HCT116 (cell line): ENCODE results near the gene GRAP. TPM values are rescaled to one million over a fixed set of nuclear protein-coding genes. Genes with fewer than 3 reads are reported as not detected.

ENCODE experiments used
- ATAC-seq: fragments of 200-7000 bp; cut with Tn5 transposase; 2 replicates; pipeline ENCODE4 v1.9.1; 2020; ENCODE audit warnings: mild to moderate bottlenecking, moderate library complexity
- BruUV-seq: library from RNA; stranded (reverse); fragments of 400-500 nt; replicated peaks from 2 replicates; lab custom pipeline; 2021; lab: Mats Ljungman, UMichigan
- CTCF ChIA-PET: fragments of 300-600 bp; sonication (Branson Sonifier 250); formaldehyde crosslinking; loops from one replicate; lab custom pipeline; 2021; ENCODE audit warnings: antibody characterized with exemption; lab: Charles Lee
- POLR2A ChIA-PET: fragments of 300-600, 350-600 bp; sonication (Branson Sonifier 250); formaldehyde crosslinking; loops from one replicate; lab custom pipeline; 2021; ENCODE audit warnings: antibody characterized with exemption; lab: Charles Lee
- RAD21 ChIA-PET, 2 experiments: fragments of 300-600 bp; sonication (Branson Sonifier 250); formaldehyde crosslinking; loops; one replicate each; lab custom pipeline; 2023; ENCODE audit warnings: low total read pairs in 2 of 2; ENCODE audit not compliant: uncharacterized antibody in 2 of 2, unreplicated experiment in 2 of 2, low non-redundant PET in 1 of 2; lab: Charles Lee
- DNase-seq: peaks from one replicate; pipeline ENCODE4 v3.0.0-alpha.2; 2010; ENCODE audit warnings: low read depth, low spot score
- H2AFZ ChIP-seq: fragments of 200-600 bp; shearing (Covaris generic), sonication (generic); 2 replicates; pipeline ENCODE4 v1.6.1; 2017; ENCODE audit warnings: low read depth, mixed run types, mixed read lengths, antibody characterized with exemption, low read length; ENCODE audit not compliant: poor library complexity, severe bottlenecking
- H3K27ac ChIP-seq: 2 replicates; pipeline ENCODE4 v1.5.1; 2012; ENCODE audit warnings: low read depth, low read length
- H3K27me3 ChIP-seq: fragments of 200-600 bp; sonication (generic); 2 replicates; pipeline ENCODE4 v1.6.1; 2016; ENCODE audit warnings: mixed run types, low read length, mixed read lengths; ENCODE audit not compliant: insufficient read depth
- H3K36me3 ChIP-seq, 2 experiments: fragments of 200-500 bp in 1 of 2; fragments of 200-600 bp in 1 of 2; sonication (Bioruptor generic) in 1 of 2; sonication (generic) in 1 of 2; 2 replicates each; pipeline versions ENCODE4 v1.5.1 to v1.6.1; 2014 to 2016; ENCODE audit warnings: low read length in 2 of 2, inconsistent platforms in 1 of 2, mixed read lengths in 1 of 2, mixed run types in 1 of 2; ENCODE audit not compliant: insufficient read depth in 2 of 2, control insufficient read depth in 1 of 2
- H3K4me1 ChIP-seq, 2 experiments: fragments of 200-600 bp in 1 of 2; sonication (generic) in 1 of 2; 2 replicates each; pipeline versions ENCODE4 v1.5.1 to v1.6.1; 2012 to 2017; ENCODE audit warnings: low read length in 2 of 2, inconsistent platforms in 1 of 2, mild to moderate bottlenecking in 1 of 2, mixed read lengths in 1 of 2, mixed run types in 1 of 2, moderate library complexity in 1 of 2; ENCODE audit not compliant: insufficient read depth in 2 of 2, control insufficient read depth in 1 of 2
- H3K4me2 ChIP-seq: fragments of 200-600 bp; sonication (generic); 2 replicates; pipeline ENCODE4 v1.6.1; 2017; ENCODE audit warnings: mixed run types, low read length, mixed read lengths
- H3K4me3 ChIP-seq, 2 experiments: fragments of 200-600 bp in 1 of 2; sonication (generic) in 1 of 2; replicated peaks in 1 of 2; 2 replicates each; pipeline ENCODE4 v1.5.1; 2011 to 2016; ENCODE audit warnings: low read length in 2 of 2, control low read depth in 1 of 2, low read depth in 1 of 2, mild to moderate bottlenecking in 1 of 2, mixed read lengths in 1 of 2, mixed run types in 1 of 2
- H3K79me2 ChIP-seq: fragments of 200-600 bp; sonication (generic); 2 replicates; pipeline ENCODE4 v1.6.1; 2017; ENCODE audit warnings: mild to moderate bottlenecking, mixed run types, low read length, moderate library complexity, mixed read lengths; ENCODE audit not compliant: insufficient read depth
- H3K9ac ChIP-seq: fragments of 200-600 bp; sonication (generic); 2 replicates; pipeline ENCODE4 v1.6.1; 2016; ENCODE audit warnings: low read length, mixed read lengths
- H3K9me2 ChIP-seq: fragments of 200-600 bp; sonication (generic), shearing (Covaris generic); 2 replicates; pipeline ENCODE4 v1.6.1; 2017; ENCODE audit warnings: mixed run types, mild to moderate bottlenecking, moderate library complexity; ENCODE audit not compliant: insufficient read depth
- H3K9me3 ChIP-seq, 2 experiments: fragments of 200-500 bp in 1 of 2; fragments of 200-600 bp in 1 of 2; sonication (Bioruptor generic) in 1 of 2; sonication (generic) in 1 of 2; 2 replicates each; pipeline ENCODE4 v1.6.1; 2014 to 2017; ENCODE audit warnings: low read length in 2 of 2, mixed read lengths in 2 of 2, inconsistent platforms in 1 of 2, low read depth in 1 of 2, mild to moderate bottlenecking in 1 of 2, mixed run types in 1 of 2, moderate library complexity in 1 of 2; ENCODE audit not compliant: control insufficient read depth in 1 of 2, insufficient read depth in 1 of 2
- H4K20me1 ChIP-seq: fragments of 200-600 bp; sonication (generic), shearing (Covaris generic); 2 replicates; pipeline ENCODE4 v1.6.1; 2017; ENCODE audit warnings: mixed run types, mild to moderate bottlenecking, moderate library complexity; ENCODE audit not compliant: insufficient read depth
- CBX3 ChIP-seq: IDR thresholded peaks from 2 replicates; pipeline ENCODE4 v1.6.1; 2012; ENCODE audit warnings: low read depth
- EGR1 ChIP-seq: IDR thresholded peaks from 2 replicates; pipeline ENCODE4 v1.6.1; 2012; ENCODE audit warnings: low read depth
- ELF1 ChIP-seq: IDR thresholded peaks from 2 replicates; pipeline ENCODE4 v1.6.1; 2012; ENCODE audit warnings: low read depth, borderline replicate concordance
- EZH2 ChIP-seq: fragments of 200-600 bp; sonication (generic); IDR thresholded peaks from 2 replicates; pipeline ENCODE4 v1.6.1; 2017; ENCODE audit warnings: antibody characterized with exemption, mixed run types
- EZH2phosphoT487 ChIP-seq: fragments of 200-600 bp; IDR thresholded peaks from 2 replicates; pipeline ENCODE4 v1.6.1; 2018; ENCODE audit warnings: antibody characterized with exemption, borderline replicate concordance
- FOSL1 ChIP-seq: IDR thresholded peaks from 2 replicates; pipeline ENCODE4 v1.6.1; 2012; ENCODE audit warnings: low read depth
- JUND ChIP-seq: IDR thresholded peaks from 2 replicates; pipeline ENCODE4 v1.6.1; 2012
- MAX ChIP-seq: IDR thresholded peaks from 2 replicates; pipeline ENCODE4 v1.6.1; 2012
- POLR2A ChIP-seq: IDR thresholded peaks from 2 replicates; pipeline ENCODE4 v1.7.0; 2011; ENCODE audit warnings: borderline replicate concordance; ENCODE audit not compliant: insufficient read depth, insufficient read length; ENCODE audit errors: extremely low read depth
- POLR2AphosphoS5 ChIP-seq: IDR thresholded peaks from 2 replicates; pipeline ENCODE4 v1.6.1; 2011; ENCODE audit warnings: mild to moderate bottlenecking, low read depth, low read length, moderate library complexity
- RAD21 ChIP-seq: IDR thresholded peaks from 2 replicates; pipeline ENCODE4 v1.6.1; 2012; ENCODE audit warnings: low read depth, mild to moderate bottlenecking
- SIN3A ChIP-seq: IDR thresholded peaks from 2 replicates; pipeline ENCODE4 v1.6.1; 2012; ENCODE audit warnings: low read depth
- SP1 ChIP-seq: IDR thresholded peaks from 2 replicates; pipeline ENCODE4 v1.6.1; 2012; ENCODE audit warnings: low read depth
- SRF ChIP-seq: IDR thresholded peaks from 2 replicates; pipeline ENCODE4 v1.6.1; 2012; ENCODE audit warnings: low read depth
- TCF7L2 ChIP-seq: IDR thresholded peaks from 2 replicates; pipeline ENCODE4 v1.7.0; 2011; ENCODE audit warnings: borderline replicate concordance, inconsistent platforms; ENCODE audit not compliant: insufficient read depth, insufficient read length; ENCODE audit errors: extremely low read depth
- YY1 ChIP-seq: IDR thresholded peaks from 2 replicates; pipeline ENCODE4 v1.6.1; 2011; ENCODE audit warnings: low read length, low read depth, moderate library complexity, mild to moderate bottlenecking; ENCODE audit not compliant: insufficient replicate concordance; ENCODE audit errors: extremely low read depth
- ZBTB33 ChIP-seq: IDR thresholded peaks from 2 replicates; pipeline ENCODE4 v1.6.1; 2011; ENCODE audit warnings: mild to moderate bottlenecking, low read length, moderate library complexity; ENCODE audit not compliant: insufficient replicate concordance; ENCODE audit errors: extremely low read depth
- ZFX ChIP-seq: fragments of 450-650 bp; IDR thresholded peaks from 2 replicates; pipeline ENCODE4 v1.6.1; 2017
- ZNF274 ChIP-seq: fragments of 200-500 bp; sonication (Bioruptor generic); IDR thresholded peaks from 2 replicates; pipeline ENCODE4 v1.6.1; 2014; ENCODE audit warnings: mild to moderate bottlenecking, low read depth, low read length, inconsistent platforms
- intact Hi-C: fragments of 100-400 bp; cut with micrococcal nuclease; formaldehyde crosslinking; loops from 2 replicates; pipeline ENCODE4 v1.10.0; 2022
- total RNA-seq: library from RNA; stranded (reverse); gene quantifications from one replicate; pipeline ENCODE4 v1.2.1, GENCODE V29; 2021; ENCODE audit not compliant: unreplicated experiment
- TF ChIP-seq, protein P1 (sequence below): IDR thresholded peaks from 2 replicates; pipeline ENCODE4 v1.6.1; 2012

Gene GRAP
- total RNA-seq, 1 experiment from 2014 or later: 0.27 TPM

GRCh38 chr17:18977646-18978045 is 69.1 kb downstream of the GRAP start:
- no TSS peak for BruUV-seq
- intact Hi-C loops: no loop called here
- RAD21 ChIA-PET: no interaction called here
- Histone ChIP-seq H3K4me1 (peaks cover 11 to 19% of the 10 kb centered on the region in 2 experiments), H3K9me3 (no peaks in the 10 kb centered on the region), H3K79me2 (peaks cover 27% of the 10 kb centered on the region), H4K20me1 (no peaks in the 10 kb centered on the region), H2AFZ (no peak overlapping the region), H3K27ac (no peak overlapping the region), H3K9me2 (no peaks in the 10 kb centered on the region), H3K36me3 (peaks cover 18 to 28% of the 10 kb centered on the region in 2 experiments; a peak in 3 of 4 replicates), H3K4me3 (no peak overlapping the region), H3K4me2 (no peak overlapping the region), H3K9ac (no peak overlapping the region), H3K27me3 (no peaks in the 10 kb centered on the region)
- no peak for DNase-seq
- ATAC-seq: no peak
- TF ChIP-seq, protein P1, sequence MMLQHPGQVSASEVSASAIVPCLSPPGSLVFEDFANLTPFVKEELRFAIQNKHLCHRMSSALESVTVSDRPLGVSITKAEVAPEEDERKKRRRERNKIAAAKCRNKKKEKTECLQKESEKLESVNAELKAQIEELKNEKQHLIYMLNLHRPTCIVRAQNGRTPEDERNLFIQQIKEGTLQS: no peak
- TF ChIP-seq SRF (no peak), RAD21 (no peak), YY1 (no peak), POLR2AphosphoS5 (no peak), ZNF274 (no peak), TCF7L2 (no peak), POLR2A (no peak), EZH2phosphoT487 (no peak), ZBTB33 (no peak), ELF1 (no peak), JUND (no peak), EGR1 (no peak), SIN3A (no peak), ZFX (no peak), SP1 (no peak), EZH2 (no peak), FOSL1 (no peak), CBX3 (no peak), MAX (no peak)
- POLR2A ChIA-PET: no interaction called here
- CTCF ChIA-PET: no interaction called here
